GM06990 (cell line): Measurements from ENCODE around the gene ACER1.
"Not testable (repeated sequence)": the region's sequence is repeated elsewhere in the genome, so short reads cannot be mapped to it uniquely, and the experiment has no call there.

Experiments used
- DNase-seq: peaks from one replicate; pipeline ENCODE4 v3.0.0-alpha.2; 2011; ENCODE audit not compliant: insufficient read length; ENCODE audit errors: extremely low read depth
- H3K27me3 ChIP-seq: replicated peaks from 2 replicates; pipeline ENCODE4 v1.6.0; 2011; ENCODE audit warnings: low read length; ENCODE audit not compliant: control insufficient read depth, insufficient read depth
- H3K36me3 ChIP-seq: 2 replicates; pipeline ENCODE4 v1.5.1; 2011; ENCODE audit warnings: low read length; ENCODE audit not compliant: control insufficient read depth, insufficient read depth
- H3K4me3 ChIP-seq: replicated peaks from 2 replicates; pipeline ENCODE4 v1.5.1; 2011; ENCODE audit warnings: low read depth, mild to moderate bottlenecking, control low read depth, low read length
- CTCF ChIP-seq: IDR thresholded peaks from 2 replicates; pipeline ENCODE4 v1.5.1; 2011; ENCODE audit warnings: low read length, control low read depth, mild to moderate bottlenecking, inconsistent platforms; ENCODE audit not compliant: insufficient read depth, poor library complexity, severe bottlenecking

ACER1 gene

GRCh38 chr19:6292006-6292405 is 41.4 kb downstream of the ACER1 start:
- H3K4me3 ChIP-seq = no peak overlapping the region
- H3K36me3 ChIP-seq = no peaks in the 10 kb centered on the region
- DNase-seq = no peak
- H3K27me3 ChIP-seq = no peaks in the 10 kb centered on the region
- TF ChIP-seq CTCF = no peak

GRCh38 chr19:6288737-6289136 is 44.7 kb downstream of the ACER1 start:
- Histone ChIP-seq H3K36me3 (no peaks in the 10 kb centered on the region), H3K4me3 (no peak overlapping the region), H3K27me3 (no peaks in the 10 kb centered on the region)
- no peak for DNase-seq
- TF ChIP-seq CTCF = no peak

GRCh38 chr19:6287269-6287885 is 46.0 kb downstream of the ACER1 start:
- no peak for DNase-seq
- H3K4me3 ChIP-seq = no peak overlapping the region
- H3K36me3 ChIP-seq = no peaks in the 10 kb centered on the region
- no peaks in the 10 kb centered on the region for H3K27me3 ChIP-seq
- no peak for TF ChIP-seq CTCF

- Histone ChIP-seq H3K4me3 (no peak overlapping the region), H3K27me3 (no peaks in the 10 kb centered on the region), H3K36me3 (no peaks in the 10 kb centered on the region)
- DNase-seq = no peak
- no peak for TF ChIP-seq CTCF
Observed at GRCh38 chr19:6286676-6287075, 46.7 kb downstream of the ACER1 start.

- not testable (repeated sequence) for H3K27me3 ChIP-seq, H3K4me3 ChIP-seq, DNase-seq, H3K36me3 ChIP-seq
Observed at GRCh38 chr19:6282393-6282792, 51.0 kb downstream of the ACER1 start.

GRCh38 chr19:6279931-6280591 is 53.4 kb downstream of the ACER1 start, which contains the start of gene MLLT1:
Gene MLLT1 (minus strand): TSS chr19:6279975. CDS start chr19:6279784, 191 bp downstream.
- H3K36me3 ChIP-seq = peaks cover 3% of the 10 kb centered on the region; the same call in 1 of the 2 replicates
- H3K4me3 ChIP-seq = peak within 1 kb of the TSS; percentile 78
- peak; percentile 99 for DNase-seq
- no peaks in the 10 kb centered on the region for H3K27me3 ChIP-seq
- TF ChIP-seq CTCF = peak; percentile 42
